Astrocyte (in vitro differentiated cells and primary cell): ENCODE measurements around the gene HNF1A. TPM values are rescaled to one million over a fixed set of nuclear protein-coding genes. Genes with fewer than 3 reads are reported as not detected.
A peak's percentile ranks its signal among the peaks of the same experiment; 100 is the strongest.

Experiments
- DNase-seq: peaks from one replicate; pipeline ENCODE4 v3.0.0-alpha.2; 2010; ENCODE audit warnings: low read depth
- FAIRE-seq: peaks from 2 replicates; lab custom pipeline; 2011; peaks lifted over from hg19 to GRCh38; lab: Jason Lieb, UNC
- H2AFZ ChIP-seq: 2 replicates; pipeline ENCODE4 v1.6.0; 2012; ENCODE audit warnings: low read depth, low read length, inconsistent platforms
- H3K27ac ChIP-seq: 2 replicates; pipeline ENCODE4 v1.5.1; 2011; ENCODE audit warnings: low read depth, low read length, inconsistent platforms
- H3K27me3 ChIP-seq: 2 replicates; pipeline ENCODE4 v1.6.0; 2011; ENCODE audit warnings: low read length, inconsistent platforms; ENCODE audit not compliant: insufficient read depth
- H3K36me3 ChIP-seq: 2 replicates; pipeline ENCODE4 v1.5.1; 2011; ENCODE audit warnings: low read length, inconsistent platforms; ENCODE audit not compliant: insufficient read depth
- H3K4me1 ChIP-seq: 2 replicates; pipeline ENCODE4 v1.5.1; 2011; ENCODE audit warnings: low read length, inconsistent platforms; ENCODE audit not compliant: insufficient read depth
- H3K4me2 ChIP-seq: 2 replicates; pipeline ENCODE4 v1.6.0; 2012; ENCODE audit warnings: low read length, inconsistent platforms
- H3K4me3 ChIP-seq: 2 replicates; pipeline ENCODE4 v1.5.1; 2011; ENCODE audit warnings: low read depth, mild to moderate bottlenecking, low read length, inconsistent platforms; ENCODE audit not compliant: insufficient read depth
- H3K79me2 ChIP-seq: 2 replicates; pipeline ENCODE4 v1.6.0; 2012; ENCODE audit warnings: mild to moderate bottlenecking, low read length, inconsistent platforms; ENCODE audit not compliant: insufficient read depth
- H3K9ac ChIP-seq: 2 replicates; pipeline ENCODE4 v1.6.0; 2012; ENCODE audit warnings: mild to moderate bottlenecking, low read length, inconsistent platforms
- H3K9me3 ChIP-seq: 2 replicates; pipeline ENCODE4 v1.5.1; 2012; ENCODE audit warnings: low read depth, mild to moderate bottlenecking, low read length, inconsistent platforms; ENCODE audit not compliant: insufficient read depth
- H4K20me1 ChIP-seq: 2 replicates; pipeline ENCODE4 v1.6.0; 2012; ENCODE audit warnings: low read length, inconsistent platforms; ENCODE audit not compliant: insufficient read depth
- H3K27ac Mint-ChIP-seq: one replicate; pipeline ENCODE4 v1.8.0; 2021; ENCODE audit warnings: mild to moderate bottlenecking, mixed read lengths; ENCODE audit not compliant: unreplicated experiment
- H3K27me3 Mint-ChIP-seq: one replicate; pipeline ENCODE4 v1.8.0; 2021; ENCODE audit warnings: low read depth, mixed read lengths; ENCODE audit not compliant: unreplicated experiment
- H3K36me3 Mint-ChIP-seq: one replicate; pipeline ENCODE4 v1.8.0; 2021; ENCODE audit warnings: low read depth, mixed read lengths; ENCODE audit not compliant: unreplicated experiment
- H3K4me1 Mint-ChIP-seq: one replicate; pipeline ENCODE4 v1.8.0; 2021; ENCODE audit warnings: low read depth, mixed read lengths; ENCODE audit not compliant: unreplicated experiment
- H3K4me3 Mint-ChIP-seq: one replicate; pipeline ENCODE4 v1.8.0; 2021; ENCODE audit warnings: mild to moderate bottlenecking, moderate library complexity, mixed read lengths; ENCODE audit not compliant: unreplicated experiment
- H3K9me3 Mint-ChIP-seq: one replicate; pipeline ENCODE4 v1.8.0; 2021; ENCODE audit warnings: mild to moderate bottlenecking, mixed read lengths; ENCODE audit not compliant: unreplicated experiment
- EZH2 ChIP-seq: IDR thresholded peaks from 2 replicates; pipeline ENCODE4 v1.6.1; 2012; ENCODE audit warnings: mild to moderate bottlenecking, low read length, inconsistent platforms; ENCODE audit not compliant: insufficient read depth
- total RNA-seq: library from RNA; stranded (reverse); gene quantifications from 2 replicates; pipeline ENCODE4 v1.2.1, GENCODE V29; 2021
- TF ChIP-seq, protein P1 (sequence below): IDR thresholded peaks from 2 replicates; pipeline ENCODE4 v1.5.1; 2011; ENCODE audit warnings: low read depth, mild to moderate bottlenecking, inconsistent platforms, low read length, moderate library complexity; ENCODE audit not compliant: insufficient read depth

HNF1A gene
- total RNA-seq, 1 donor from 2014 or later, result not detected

GRCh38 chr12:120970310-120970709 lies 8.0 kb upstream of the HNF1A start:
- Histone ChIP-seq H3K36me3 (no peaks in the 10 kb centered on the region), H3K79me2 (no peaks in the 10 kb centered on the region), H3K9ac (no peak overlapping the region), H3K4me1 (no peaks in the 10 kb centered on the region), H3K27ac (no peak overlapping the region), H2AFZ (no peak overlapping the region), H3K4me3 (no peak overlapping the region), H3K4me2 (no peak overlapping the region), H3K9me3 (no peaks in the 10 kb centered on the region), H3K27me3 (peaks cover 5% of the 10 kb centered on the region), H4K20me1 (no peaks in the 10 kb centered on the region)
- H3K4me1 Mint-ChIP-seq, result no peaks in the 10 kb centered on the region
- H3K9me3 Mint-ChIP-seq, result no peaks in the 10 kb centered on the region
- DNase-seq (no peak), FAIRE-seq (no peak)
- no peak overlapping the region for H3K27ac Mint-ChIP-seq
- peaks cover 5% of the 10 kb centered on the region for H3K27me3 Mint-ChIP-seq
- no peaks in the 10 kb centered on the region for H3K36me3 Mint-ChIP-seq
- no peak overlapping the region for H3K4me3 Mint-ChIP-seq
- no peak for TF ChIP-seq EZH2
- TF ChIP-seq, protein P1, sequence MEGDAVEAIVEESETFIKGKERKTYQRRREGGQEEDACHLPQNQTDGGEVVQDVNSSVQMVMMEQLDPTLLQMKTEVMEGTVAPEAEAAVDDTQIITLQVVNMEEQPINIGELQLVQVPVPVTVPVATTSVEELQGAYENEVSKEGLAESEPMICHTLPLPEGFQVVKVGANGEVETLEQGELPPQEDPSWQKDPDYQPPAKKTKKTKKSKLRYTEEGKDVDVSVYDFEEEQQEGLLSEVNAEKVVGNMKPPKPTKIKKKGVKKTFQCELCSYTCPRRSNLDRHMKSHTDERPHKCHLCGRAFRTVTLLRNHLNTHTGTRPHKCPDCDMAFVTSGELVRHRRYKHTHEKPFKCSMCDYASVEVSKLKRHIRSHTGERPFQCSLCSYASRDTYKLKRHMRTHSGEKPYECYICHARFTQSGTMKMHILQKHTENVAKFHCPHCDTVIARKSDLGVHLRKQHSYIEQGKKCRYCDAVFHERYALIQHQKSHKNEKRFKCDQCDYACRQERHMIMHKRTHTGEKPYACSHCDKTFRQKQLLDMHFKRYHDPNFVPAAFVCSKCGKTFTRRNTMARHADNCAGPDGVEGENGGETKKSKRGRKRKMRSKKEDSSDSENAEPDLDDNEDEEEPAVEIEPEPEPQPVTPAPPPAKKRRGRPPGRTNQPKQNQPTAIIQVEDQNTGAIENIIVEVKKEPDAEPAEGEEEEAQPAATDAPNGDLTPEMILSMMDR, result no peak

- DNase-seq, result peak; percentile 29
- Histone ChIP-seq H3K9me3 (no peaks in the 10 kb centered on the region), H4K20me1 (no peaks in the 10 kb centered on the region), H3K27ac (no peak overlapping the region), H3K79me2 (no peaks in the 10 kb centered on the region), H3K4me1 (no peaks in the 10 kb centered on the region), H2AFZ (no peak overlapping the region), H3K27me3 (peaks cover 2% of the 10 kb centered on the region), H3K4me3 (no peak overlapping the region), H3K9ac (no peak overlapping the region), H3K4me2 (no peak overlapping the region), H3K36me3 (no peaks in the 10 kb centered on the region)
- no peak for TF ChIP-seq EZH2
- TF ChIP-seq, protein P1, result peak; percentile 82
- Mint-ChIP-seq H3K9me3 (no peaks in the 10 kb centered on the region), H3K27me3 (peaks cover 5% of the 10 kb centered on the region), H3K4me3 (no peak overlapping the region), H3K4me1 (no peaks in the 10 kb centered on the region), H3K27ac (no peak overlapping the region), H3K36me3 (no peaks in the 10 kb centered on the region)
- peak; percentile 41 for FAIRE-seq
Observed at GRCh38 chr12:120971299-120972180, 6.8 kb upstream of the HNF1A start.
